HL-60/S4 treated with retinoic acid at 250 ng/mL for 4 days and 3 days (cell line): ENCODE data around the gene FAM89B.

Source experiments
- in situ Hi-C: fragments of 300-500 bp; cut with MboI; formaldehyde crosslinking; loops from 2 replicates; pipeline ENCODE4 v1.7.0; 2022; ENCODE audit warnings: low sequenced_read_pairs

Gene FAM89B

DNA sequence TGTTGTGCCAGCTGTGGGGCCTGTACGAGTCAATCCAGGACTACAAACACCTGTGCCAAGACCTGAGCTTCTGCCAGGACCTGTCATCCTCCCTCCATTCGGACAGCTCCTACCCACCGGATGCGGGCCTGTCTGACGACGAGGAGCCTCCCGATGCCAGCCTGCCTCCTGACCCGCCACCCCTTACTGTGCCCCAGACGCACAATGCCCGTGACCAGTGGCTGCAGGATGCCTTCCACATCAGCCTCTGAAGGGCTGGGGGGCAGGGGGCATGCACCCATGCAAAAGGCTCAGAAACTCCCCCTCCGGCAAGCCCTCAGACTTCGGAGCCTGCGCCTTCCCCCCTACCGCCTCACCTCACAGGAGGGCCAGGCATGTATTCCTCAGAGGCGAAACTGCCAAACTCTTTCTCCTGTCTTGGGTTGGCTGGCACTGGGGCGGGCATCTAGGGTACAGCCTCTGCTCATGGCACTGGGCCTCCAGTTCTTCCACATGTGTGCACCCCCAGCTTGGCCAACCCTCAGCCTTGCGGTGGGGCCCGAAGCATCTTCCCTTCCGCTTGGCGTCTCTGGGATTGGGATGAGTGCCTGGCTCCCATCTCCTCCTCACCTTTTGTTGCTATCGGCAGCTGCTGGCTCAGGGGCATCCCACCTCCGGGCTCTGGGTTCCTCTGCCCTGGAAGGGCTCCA, 1.2 kb downstream of the FAM89B start:
- in situ Hi-C loops: no loop called here

DNA sequence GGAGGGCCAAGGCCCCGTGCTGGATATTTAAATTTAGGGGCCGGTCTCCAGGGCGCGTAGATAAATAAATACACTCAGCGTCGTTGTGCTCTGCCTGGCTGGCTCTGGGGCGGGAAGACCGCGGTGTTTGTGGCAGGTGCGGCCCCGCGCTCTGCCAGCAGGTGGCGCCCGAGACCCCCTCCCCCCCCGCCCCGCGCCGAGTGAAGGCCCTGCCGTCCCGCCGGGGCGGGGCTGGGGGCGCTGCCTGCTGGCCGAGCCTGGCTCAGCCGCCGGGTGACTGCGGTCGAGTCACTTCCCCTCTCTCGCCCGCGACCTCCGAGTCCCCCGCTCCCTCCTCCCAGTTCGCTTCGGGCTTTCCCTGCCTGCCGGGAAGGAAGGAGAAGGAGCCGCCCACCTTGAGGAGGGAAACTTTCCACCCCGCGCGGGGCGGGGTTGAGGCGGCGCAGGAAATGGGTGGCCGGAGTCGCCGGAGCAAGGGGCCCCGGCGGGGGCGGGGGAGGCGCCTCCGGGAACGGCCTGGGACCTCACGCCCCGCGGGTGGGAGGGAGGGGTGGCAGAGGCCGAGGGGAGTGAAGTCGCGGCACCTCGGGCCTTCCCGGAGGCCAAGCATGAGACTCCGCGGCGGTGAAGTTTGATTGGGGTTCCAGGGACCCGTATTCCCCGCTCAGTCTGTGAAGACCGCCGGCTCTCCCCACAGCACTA, 1.9 kb downstream of the FAM89B start:
- in situ Hi-C loops: no loop called here

DNA sequence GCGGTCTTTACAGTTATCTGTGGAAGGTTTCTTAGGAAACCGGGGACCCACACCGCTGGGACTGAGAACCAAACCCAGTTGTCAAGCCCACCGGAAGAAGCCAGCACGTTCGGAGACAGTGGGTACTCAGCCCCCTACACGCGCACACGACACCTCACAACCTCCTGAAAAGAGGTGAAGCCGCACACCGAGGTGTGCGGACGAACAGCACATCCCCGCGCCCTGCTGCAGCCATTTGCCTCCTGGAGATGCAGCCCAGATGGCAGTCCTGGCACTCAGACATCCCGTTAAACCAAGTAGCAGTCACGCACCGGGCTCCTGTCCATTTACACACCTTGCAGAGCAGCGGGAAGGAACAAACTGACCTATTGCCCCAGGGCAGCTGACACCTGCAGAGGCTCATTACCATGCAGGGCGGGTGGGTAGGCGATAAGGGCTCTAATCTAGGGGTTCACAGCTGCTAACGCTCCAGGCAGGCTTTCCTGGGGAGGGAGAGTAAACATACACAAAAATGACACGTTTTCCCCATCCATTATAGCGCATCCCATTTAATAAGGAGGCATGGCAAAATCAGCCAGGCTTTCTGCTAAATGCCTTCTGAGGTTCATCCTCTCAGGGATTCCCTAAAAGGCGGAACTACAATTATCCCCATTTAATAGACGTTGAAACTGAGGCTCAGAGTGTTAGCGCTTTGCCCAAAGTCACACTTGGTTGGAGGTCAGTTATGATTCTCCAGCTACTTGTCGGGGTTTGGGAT, 2.7 kb downstream of the FAM89B start:
- in situ Hi-C loops: no loop called here

DNA sequence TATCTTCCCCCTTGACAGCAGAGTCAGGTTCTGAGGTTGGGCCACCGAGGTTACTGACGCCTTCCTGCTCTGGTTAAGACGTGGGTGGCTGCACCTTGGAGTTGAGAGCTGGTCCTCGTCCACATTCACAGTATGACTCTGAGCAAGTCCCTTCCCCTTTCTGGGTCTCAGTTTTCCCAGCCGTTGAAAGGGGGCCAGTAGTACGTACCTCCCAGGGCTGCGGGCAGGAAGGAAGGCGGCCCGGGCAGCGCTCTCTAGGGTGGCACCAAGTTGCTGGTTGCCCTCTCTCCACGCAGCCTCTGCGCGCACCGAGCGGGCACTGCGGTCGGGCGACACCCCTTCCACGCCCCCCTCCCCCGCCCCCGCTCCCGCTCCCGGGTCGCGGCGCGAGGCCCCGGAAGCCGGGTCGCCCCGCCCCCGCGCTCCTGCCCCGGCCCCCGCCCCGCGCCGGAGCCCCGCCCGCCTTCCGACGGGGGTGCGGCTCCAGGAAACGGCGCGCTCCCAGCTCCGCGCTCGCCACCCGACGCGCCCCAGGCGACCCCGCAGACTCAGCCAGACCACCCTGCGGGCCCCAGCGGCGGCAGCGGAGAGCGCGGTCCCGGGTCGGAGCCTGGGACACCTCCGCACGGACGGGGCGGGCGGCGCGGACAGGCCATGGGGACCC, 3.4 kb downstream of the FAM89B start, which contains the start of gene EHBP1L1:
Gene EHBP1L1, plus strand, starts transcription at position 486 of the 664 bp plus-strand sequence. CDS start 250 bp downstream, outside the sequence.
- in situ Hi-C loops: no loop called here

DNA sequence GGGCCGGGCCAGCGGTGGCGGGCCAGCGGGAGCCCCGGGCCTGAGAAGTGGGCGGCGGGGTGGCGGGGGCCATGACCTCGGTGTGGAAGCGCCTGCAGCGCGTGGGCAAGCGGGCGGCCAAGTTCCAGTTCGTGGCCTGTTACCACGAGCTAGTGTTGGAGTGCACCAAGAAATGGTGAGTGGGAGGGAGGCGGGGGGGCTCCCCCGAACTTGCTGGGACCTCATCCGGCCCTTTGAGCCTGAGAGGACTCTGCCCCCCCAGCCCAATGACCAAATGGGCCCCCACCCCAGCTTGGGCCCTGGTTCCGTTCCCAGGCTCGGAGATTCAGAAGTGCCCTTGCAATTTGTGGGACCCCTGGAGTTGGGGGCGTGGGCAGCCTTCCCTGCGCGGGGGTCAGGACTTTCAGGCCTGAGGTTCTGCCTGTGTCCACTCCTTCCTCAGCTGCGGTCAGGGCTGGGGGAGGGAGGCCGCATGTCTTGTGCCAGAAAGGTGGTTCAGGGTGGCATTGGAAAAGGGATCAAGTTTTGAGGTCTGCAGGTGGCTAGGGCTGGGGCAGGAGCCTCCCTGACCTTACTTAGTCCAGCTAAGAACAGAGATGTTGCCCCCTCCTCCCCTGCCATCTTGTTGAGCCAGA, 4.0 kb downstream of the FAM89B start:
- in situ Hi-C loops: no loop called here

DNA sequence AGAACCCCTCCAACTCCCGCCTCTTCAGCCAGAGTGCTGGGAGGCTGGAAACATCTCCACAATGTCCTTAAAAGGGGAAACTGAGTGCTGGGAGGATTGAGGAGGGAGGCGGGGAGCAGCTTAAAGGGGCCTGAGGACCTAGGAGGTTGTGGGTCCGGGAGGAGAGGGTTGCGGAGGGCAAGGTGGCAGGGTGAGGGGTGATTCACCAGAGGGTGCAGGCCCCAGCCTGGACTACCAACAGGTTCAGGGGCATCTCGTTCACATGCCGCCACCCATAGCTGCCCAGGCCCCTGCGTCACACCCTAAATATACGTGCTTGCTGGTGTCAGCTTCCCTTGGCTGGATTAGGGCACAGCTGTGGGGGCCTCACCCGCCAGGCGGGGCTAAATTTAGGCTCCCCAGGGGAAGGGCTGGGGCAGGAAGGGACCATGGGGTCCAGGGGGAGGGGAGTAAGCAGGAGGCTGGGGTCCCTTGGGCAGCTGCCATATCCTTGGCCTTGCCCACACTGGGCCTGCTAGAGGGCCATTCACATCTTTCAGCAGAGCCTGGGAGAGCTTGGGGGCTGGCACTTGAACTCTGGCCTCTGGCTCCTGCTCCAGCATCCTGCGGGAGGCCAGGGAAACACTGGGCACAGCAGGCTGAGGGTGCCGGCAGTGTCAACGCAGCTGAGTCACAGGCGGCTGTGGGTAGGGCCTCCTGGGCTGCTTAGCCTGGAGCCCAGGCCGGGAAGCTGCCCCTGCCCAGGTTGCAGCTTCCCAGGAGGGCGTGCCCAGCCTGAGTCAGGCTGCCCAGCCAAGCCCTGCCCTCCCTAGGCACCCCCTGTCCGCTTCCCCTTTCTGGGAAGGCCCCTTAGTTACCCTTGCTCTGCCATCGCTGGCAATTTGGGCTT, 4.8 kb downstream of the FAM89B start:
- in situ Hi-C loops: no loop called here

DNA sequence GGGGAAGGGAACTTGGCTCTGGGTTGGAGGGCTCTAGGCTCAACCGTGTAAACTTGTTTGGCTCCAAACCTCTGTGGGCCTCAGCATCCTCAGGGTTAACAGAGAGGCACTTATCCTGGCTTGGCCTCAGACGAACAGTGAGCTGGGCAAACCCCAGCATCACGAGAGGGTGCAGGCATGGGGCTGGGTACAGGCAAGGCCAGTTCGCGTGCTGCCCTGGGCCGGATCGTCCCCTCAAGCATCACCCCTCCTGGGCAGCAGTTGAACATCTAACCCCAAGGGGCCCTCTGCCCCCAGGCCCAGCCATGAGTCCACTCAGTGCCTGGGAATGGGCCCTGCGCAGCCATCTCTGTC, 5.4 kb downstream of the FAM89B start:
- in situ Hi-C loops: no loop called here

DNA sequence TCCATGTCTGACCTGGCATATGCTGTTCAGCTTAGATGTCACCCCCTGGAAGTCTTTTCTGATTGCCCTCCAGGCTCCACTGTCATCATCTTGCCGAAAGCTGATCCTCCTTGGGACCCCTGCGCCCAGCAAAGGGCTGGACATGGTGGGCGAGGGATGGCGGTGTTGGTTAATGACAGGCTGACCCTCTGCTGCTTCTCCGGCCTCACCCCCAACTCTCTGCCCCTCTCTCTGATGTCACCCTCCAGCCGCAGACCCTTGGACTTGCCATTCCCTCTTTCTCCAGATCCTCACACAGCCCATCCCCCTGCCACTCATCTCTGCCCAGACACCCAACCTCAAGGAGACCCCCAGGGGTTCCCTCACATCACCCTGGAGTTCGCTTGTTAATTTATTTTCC, 5.8 kb downstream of the FAM89B start:
- in situ Hi-C loops: no loop called here

DNA sequence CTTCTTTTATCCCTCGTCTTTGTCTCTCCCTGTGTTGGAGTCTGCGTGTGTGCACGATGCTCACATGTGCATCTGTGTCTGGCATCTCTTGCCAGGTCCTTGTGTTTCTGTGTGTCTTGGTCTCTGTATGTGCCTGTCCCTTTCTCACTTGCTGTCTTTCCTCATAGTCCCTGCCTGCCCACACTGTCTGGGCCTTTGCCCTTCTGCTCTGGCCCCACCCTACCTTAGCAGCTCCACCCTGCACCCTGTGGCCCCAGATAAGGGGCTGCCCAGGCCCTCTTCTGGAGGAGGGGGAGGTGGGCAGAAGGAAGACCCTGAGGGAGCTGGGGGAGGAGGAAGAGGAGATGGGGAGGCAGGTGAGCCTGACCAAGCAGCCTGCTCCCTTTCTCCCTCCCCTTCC, 6.3 kb downstream of the FAM89B start:
- in situ Hi-C loops: no loop called here

DNA sequence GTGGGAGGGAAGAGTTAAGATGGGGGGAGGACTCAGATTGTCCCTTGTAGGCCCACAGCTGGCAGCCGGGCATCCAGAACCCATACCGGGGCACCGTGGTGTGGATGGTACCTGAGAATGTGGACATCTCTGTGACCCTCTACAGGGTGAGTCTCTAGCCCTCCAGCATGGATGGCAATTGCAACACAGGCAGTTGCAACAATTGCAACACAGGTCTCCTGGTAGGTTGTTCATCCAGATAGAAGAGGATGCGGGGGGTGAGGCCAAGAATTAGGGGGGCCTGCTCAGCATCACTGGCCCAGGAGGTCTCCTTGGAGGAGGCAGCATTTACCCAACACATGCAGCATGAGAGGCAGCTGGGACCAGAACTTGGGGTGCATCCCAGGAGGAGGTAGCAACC, 7.0 kb downstream of the FAM89B start:
- in situ Hi-C loops: no loop called here

DNA sequence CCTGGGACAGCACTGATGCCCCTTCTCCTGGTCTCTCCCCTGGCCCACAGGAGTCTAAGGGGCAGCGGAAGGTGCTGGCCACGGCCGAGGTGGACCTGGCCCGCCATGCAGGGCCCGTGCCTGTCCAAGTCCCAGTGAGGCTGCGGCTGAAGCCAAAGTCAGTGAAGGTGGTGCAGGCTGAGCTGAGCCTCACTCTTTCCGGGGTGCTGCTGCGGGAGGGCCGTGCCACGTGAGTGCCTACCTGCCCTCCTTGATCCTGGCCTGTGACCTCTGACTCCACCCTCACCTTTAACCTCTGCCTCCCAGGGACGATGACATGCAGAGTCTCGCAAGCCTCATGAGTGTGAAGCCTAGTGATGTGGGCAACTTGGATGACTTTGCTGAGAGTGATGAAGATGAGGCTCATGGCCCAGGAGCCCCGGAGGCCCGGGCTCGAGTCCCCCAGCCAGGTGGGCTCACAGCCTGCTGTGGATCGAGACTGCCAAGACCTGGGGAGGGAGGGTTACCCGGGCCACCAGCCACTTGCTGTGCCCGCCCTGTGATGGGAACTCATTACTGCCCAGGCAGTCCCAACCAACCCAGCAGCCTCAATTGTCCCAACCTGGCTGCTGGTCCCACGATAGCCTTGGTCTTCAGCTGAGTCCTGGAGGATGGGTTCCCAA, 7.8 kb downstream of the FAM89B start:
- in situ Hi-C loops: no loop called here

DNA sequence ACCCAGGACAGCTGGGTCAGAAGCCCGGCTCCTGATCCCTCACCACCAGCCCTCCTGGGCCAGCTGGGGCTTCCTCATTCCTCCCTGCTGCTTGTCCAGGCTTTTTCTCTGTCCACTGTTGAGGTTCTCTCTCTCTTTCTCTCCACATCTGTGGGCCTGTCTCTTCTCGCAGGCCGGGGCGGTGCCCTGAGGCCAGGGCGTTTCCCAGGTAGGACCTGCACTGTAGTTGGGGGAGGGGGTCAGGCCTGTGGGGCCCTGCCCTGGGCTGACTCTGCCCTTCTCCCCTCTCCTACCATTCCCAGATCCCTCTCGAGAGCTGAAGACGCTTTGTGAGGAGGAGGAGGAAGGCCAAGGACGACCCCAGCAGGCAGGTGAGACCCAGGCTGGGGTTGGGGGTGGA, 8.4 kb downstream of the FAM89B start:
- in situ Hi-C loops: no loop called here

DNA sequence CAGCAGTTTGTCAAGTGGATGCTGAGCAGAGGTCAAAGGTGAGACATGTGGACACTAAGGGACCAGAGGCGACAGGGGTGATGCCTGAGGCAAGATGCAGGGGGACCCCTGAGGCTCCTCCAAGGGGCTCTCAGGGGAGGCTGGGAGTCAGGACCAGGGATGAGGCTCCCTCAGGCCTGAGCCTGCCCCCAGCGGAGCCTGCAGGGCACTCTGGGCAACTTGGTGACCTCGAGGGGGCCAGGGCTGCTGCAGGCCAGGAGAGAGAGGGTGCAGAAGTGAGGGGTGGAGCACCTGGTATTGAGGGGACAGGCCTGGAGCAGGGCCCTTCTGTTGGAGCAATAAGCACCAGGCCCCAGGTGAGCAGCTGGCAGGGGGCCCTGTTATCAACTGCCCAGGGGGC, 9.6 kb downstream of the FAM89B start:
- in situ Hi-C loops: no loop called here

DNA sequence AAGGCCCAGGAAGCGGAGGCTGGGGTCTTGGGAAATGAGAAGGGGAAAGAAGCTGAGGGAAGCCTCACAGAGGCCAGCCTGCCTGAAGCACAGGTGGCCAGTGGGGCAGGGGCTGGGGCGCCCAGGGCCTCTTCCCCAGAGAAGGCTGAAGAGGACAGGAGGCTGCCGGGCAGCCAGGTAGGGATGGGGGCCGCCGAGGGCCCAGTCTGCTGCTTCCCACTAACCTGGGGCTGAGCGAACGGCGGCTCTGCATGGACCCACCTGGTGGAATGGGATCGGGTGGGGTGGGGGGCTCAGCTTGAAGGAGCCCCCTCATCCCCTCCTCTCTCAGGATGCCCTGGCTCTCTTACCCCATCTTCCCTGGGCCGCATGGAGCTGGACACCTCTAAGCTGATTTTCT, 11.3 kb downstream of the FAM89B start:
- in situ Hi-C loops: no loop called here

DNA sequence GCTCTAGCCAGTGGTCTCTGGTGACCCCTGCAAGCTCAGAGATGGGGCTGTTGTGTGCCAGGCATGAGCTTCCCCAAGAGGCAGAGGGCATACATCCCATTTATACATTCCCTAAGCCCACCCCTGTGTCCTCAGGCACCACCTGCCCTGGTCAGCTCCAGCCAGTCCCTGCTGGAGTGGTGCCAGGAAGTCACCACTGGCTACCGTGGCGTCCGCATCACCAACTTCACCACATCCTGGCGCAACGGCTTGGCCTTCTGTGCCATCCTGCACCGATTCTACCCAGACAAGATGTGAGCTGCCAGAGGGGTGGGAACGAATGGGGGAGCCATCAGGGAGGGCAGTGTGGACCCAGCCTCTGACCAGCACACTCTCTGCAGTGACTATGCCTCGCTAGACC, 11.8 kb downstream of the FAM89B start:
- in situ Hi-C loops: no loop called here

DNA sequence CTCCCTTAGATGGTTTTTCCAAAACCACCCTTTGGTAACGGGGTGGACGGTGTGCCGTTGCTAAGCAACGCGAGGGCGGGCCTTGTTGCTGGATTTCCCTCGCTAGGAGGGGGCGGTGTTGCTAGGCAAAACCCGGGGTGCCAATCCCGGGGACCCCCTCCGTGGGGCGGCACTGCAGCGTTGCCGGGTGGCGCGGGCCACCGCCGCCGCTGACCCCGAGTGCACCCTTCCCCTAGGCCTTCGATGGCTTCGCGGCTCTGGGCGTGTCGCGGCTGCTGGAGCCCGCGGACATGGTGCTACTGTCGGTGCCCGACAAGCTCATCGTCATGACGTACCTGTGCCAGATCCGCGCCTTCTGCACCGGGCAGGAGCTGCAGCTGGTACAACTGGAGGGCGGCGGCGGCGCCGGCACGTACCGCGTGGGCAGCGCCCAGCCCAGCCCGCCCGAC, 12.4 kb downstream of the FAM89B start:
- in situ Hi-C loops: no loop called here

DNA sequence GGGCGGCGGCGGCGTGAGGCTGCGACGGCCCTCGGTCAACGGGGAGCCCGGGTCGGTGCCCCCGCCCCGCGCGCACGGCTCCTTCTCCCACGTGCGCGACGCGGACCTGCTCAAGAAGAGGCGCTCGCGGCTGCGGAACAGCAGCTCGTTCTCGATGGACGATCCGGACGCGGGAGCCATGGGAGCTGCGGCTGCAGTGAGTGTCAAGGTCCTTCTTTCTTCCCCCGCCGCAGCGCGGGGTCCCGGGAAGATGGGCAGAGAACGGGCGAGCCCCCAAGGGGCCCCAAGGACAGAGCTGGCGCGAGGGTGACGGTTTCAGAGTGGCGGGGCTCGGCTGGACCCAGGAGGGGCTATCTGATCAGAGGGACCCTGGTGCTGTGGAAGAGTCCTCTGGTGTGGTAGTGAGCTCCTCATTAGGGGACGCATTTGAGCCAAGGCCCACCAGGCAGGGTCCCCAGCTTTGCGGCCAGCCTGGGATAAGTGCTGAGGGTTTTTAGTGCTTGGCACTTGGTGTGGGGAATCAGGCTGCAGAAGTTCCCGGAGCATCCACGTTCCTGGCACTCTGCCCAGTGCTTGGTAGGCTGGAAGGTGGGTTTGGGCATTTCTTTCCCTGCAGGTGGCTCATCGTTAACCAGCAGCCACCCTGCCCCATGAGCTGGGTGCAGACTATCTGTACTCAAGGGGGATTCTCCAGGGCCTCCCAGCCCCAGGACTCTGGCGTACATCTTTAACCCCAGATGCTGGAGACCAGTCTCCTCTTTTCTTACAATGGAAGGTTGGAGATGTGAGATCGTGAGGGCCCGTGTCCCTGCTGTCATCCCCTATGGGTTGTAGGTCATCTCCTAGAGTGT, 13.3 kb downstream of the FAM89B start:
- in situ Hi-C loops: no loop called here

DNA sequence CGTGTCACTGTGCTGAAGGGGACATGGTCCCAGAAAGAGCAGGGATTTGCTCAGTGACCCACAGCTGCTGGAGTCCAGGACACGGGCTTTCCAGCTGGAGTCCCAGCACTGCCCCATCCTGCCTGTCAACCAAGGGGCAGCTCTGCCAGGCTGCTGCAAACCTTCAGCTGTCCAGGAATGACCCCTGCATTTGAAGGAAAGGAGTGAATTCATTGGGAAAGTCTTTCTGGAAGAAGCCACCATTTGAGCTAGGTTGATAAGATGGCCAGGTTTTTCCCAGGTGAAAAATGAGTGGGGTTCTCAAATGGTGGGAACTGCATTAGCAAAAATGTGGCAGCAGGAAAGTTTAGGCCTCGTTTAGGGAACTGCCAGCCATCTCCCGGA, 13.9 kb downstream of the FAM89B start:
- in situ Hi-C loops: no loop called here

DNA sequence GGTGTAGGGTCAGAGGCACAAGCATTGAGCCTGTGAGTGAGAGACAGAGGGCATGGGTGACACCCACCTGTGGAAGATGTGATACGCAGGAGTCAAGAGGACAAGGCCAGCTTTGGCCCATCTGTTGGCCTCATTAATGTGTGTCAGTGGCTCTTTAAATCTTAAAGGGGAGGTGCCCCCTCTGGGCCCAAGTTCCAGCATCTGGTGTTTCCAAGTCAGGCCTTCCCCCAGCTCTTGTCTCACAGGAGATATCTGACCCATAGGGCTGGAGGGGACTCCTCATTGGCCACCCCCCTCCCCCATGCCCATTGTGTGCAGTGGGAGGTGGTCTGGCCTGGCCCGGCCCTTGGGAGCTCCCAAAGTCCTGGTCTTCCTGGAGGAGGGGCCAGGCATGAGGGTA, 14.3 kb downstream of the FAM89B start:
- in situ Hi-C loops: no loop called here
